GM20000 (cell line): ENCODE data around the gene P2RX2.

ENCODE experiments used
- DNase-seq: peaks from one replicate; pipeline ENCODE4 v3.0.0; 2012; ENCODE audit warnings: low spot score
- CTCF ChIP-seq: IDR thresholded peaks from 2 replicates; pipeline ENCODE4 v1.5.1; 2012; ENCODE audit warnings: mild to moderate bottlenecking, control low read depth; ENCODE audit errors: extremely low read depth, missing control alignments

Gene P2RX2

GRCh38 chr12:132622437-132623071, 4.0 kb downstream of the P2RX2 start:
- no peak for DNase-seq
- TF ChIP-seq CTCF, result no peak

GRCh38 chr12:132623072-132623869, 4.7 kb downstream of the P2RX2 start:
- no peak for DNase-seq
- no peak for TF ChIP-seq CTCF

- DNase-seq, result no peak
Observed at GRCh38 chr12:132624186-132624855, 5.7 kb downstream of the P2RX2 start.

GRCh38 chr12:132624910-132625630, 6.5 kb downstream of the P2RX2 start:
- DNase-seq, result no peak
- TF ChIP-seq CTCF, result no peak

More at GRCh38 chr12:132624186-132624855, 5.7 kb downstream of the P2RX2 start:
- TF ChIP-seq CTCF, result no peak

- no peak for TF ChIP-seq CTCF
Observed at GRCh38 chr12:132625731-132626430, 7.3 kb downstream of the P2RX2 start.

GRCh38 chr12:132629330-132629729, 10.8 kb downstream of the P2RX2 start:
- no peak for TF ChIP-seq CTCF

More at GRCh38 chr12:132625731-132626430, 7.3 kb downstream of the P2RX2 start:
- no peak for DNase-seq

More at GRCh38 chr12:132629330-132629729, 10.8 kb downstream of the P2RX2 start:
- DNase-seq, result no peak
